ENCODE measurements around the gene PARP11. TPM values are rescaled to one million over a fixed set of nuclear protein-coding genes. Genes with fewer than 3 reads are reported as not detected.

The PARP11 gene
- total RNA-seq, 1 experiment from 2014 or later: 11.3 TPM

DNA sequence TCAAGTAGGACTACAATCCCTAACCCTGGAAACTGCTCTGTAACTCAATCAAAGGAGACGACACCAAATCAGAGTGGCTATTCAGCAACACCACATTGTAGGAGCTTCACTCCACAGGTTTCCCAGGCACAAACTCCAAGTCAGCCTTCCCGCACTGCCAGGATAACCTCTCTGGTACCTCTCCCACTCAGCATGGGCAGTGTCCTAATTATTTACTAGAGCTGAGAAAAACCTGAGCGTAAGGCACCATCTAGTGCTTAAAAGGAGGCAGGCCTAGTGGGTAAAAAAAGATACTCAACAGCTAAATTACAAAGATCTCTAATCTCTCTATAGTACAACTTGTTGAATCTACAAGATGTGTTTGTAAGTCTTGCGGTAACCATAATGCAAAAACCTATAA, 36.1 kb downstream of the PARP11 start:
- no peak overlapping the region for H3K27ac ChIP-seq (ENCODE audit: insufficient read length, low read depth, low read length)
- Mint-ChIP-seq H3K27ac (0 out of 7 replicates have a peak overlapping the region, but pooled peaks of 1 of the 3 experiments have one; percentile 13), H3K27me3 (ENCODE audit: low read depth) (no peaks in the 10 kb centered on the region; the same call in 1 of the 2 replicates), H3K9me3 (peaks cover 2 to 3% of the 10 kb centered on the region in 2 experiments; a peak in 2 of 5 replicates), H3K4me3 (no peak overlapping the region), H3K36me3 (ENCODE audit: insufficient read depth in 1 of 3, low read depth in 3 of 3) (peaks cover 6 to 10% (median 10%) of the 10 kb centered on the region in 3 experiments), H3K4me1 (peaks cover 19 to 25% of the 10 kb centered on the region in 2 experiments)
- H2BK20ac ChIP-seq (ENCODE audit: low read depth, low read length, poor library complexity, severe bottlenecking): no peak overlapping the region
- H3K27me3 ChIP-seq (ENCODE audit: insufficient read depth, low read length): no peaks in the 10 kb centered on the region
- H2AK5ac ChIP-seq (ENCODE audit: insufficient read length, low read length): no peak overlapping the region
- no peak overlapping the region for H4K5ac ChIP-seq (ENCODE audit: insufficient read length, low read depth, low read length)
- peaks cover 2% of the 10 kb centered on the region for H3K79me1 ChIP-seq (ENCODE audit: insufficient read depth, low read depth, low read length, poor library complexity, severe bottlenecking)
- no peak overlapping the region for H2BK5ac ChIP-seq (ENCODE audit: insufficient read length, low read length)
- no peaks in the 10 kb centered on the region for H3K79me2 ChIP-seq (ENCODE audit: insufficient read depth, low read length)
- H3K9ac ChIP-seq (ENCODE audit: extremely low read depth, insufficient read length, low read length): no peak overlapping the region
- no peak overlapping the region for H2BK12ac ChIP-seq (ENCODE audit: insufficient read length, low read depth, low read length)
- TF ChIP-seq, protein P1, sequence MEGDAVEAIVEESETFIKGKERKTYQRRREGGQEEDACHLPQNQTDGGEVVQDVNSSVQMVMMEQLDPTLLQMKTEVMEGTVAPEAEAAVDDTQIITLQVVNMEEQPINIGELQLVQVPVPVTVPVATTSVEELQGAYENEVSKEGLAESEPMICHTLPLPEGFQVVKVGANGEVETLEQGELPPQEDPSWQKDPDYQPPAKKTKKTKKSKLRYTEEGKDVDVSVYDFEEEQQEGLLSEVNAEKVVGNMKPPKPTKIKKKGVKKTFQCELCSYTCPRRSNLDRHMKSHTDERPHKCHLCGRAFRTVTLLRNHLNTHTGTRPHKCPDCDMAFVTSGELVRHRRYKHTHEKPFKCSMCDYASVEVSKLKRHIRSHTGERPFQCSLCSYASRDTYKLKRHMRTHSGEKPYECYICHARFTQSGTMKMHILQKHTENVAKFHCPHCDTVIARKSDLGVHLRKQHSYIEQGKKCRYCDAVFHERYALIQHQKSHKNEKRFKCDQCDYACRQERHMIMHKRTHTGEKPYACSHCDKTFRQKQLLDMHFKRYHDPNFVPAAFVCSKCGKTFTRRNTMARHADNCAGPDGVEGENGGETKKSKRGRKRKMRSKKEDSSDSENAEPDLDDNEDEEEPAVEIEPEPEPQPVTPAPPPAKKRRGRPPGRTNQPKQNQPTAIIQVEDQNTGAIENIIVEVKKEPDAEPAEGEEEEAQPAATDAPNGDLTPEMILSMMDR (conservative IDR thresholded peaks at IDR 0.05): peak; percentile 46; the same call in 2 of the 3 replicates
- H2AFZ ChIP-seq (ENCODE audit: low read length): no peak overlapping the region
- no CpG with 5 or more reads among the region's 4 CpGs for WGBS (ENCODE audit: extremely low coverage, insufficient read length, low lambda C conversion rate)
- peaks cover 3% of the 10 kb centered on the region; the same call in 1 of the 2 replicates for H3K4me1 ChIP-seq (ENCODE audit: insufficient read depth, low read length)
- no peak overlapping the region for H4K91ac ChIP-seq (ENCODE audit: insufficient read length, low read depth, low read length)
- H3K4me2 ChIP-seq (ENCODE audit: insufficient read depth, insufficient read length, low read length): no peak overlapping the region
- H3K4ac ChIP-seq (ENCODE audit: low read depth, low read length): no peak overlapping the region
- no peaks in the 10 kb centered on the region for H3K9me3 ChIP-seq (ENCODE audit: control insufficient read depth, low read depth, low read length)
- no peak overlapping the region for H3K23ac ChIP-seq (ENCODE audit: insufficient read length, low read depth, low read length)
- no peak overlapping the region for H3T11ph ChIP-seq (ENCODE audit: low read length)
- H3K23me2 ChIP-seq (ENCODE audit: insufficient read length, low read depth, low read length, poor library complexity, severe bottlenecking): no peaks in the 10 kb centered on the region
- H3K18ac ChIP-seq (ENCODE audit: insufficient read length, low read depth, low read length): no peak overlapping the region
- no peak overlapping the region for H3K56ac ChIP-seq (ENCODE audit: insufficient read length, low read depth, low read length)
- no peak overlapping the region for H2BK15ac ChIP-seq (ENCODE audit: low read depth, low read length)
- peak; percentile 53 for DNase-seq
- no peak overlapping the region for H3K14ac ChIP-seq (ENCODE audit: insufficient read depth, low read length)
- no peaks in the 10 kb centered on the region for H4K20me1 ChIP-seq (ENCODE audit: control insufficient read depth, insufficient read depth, insufficient read length)
- H4K8ac ChIP-seq (replicated peaks; ENCODE audit: insufficient read length, low read depth, low read length): no peak overlapping the region
- no peak overlapping the region for H2BK120ac ChIP-seq (ENCODE audit: low read depth, low read length, poor library complexity, severe bottlenecking)

Data from H9 (cell line).